NCI-H1092 treated with DMSO at 0.1 percent for 48 hours (cell line): ENCODE measurements around the gene EEF2.
A peak's percentile ranks its signal among the peaks of the same experiment; 100 is the strongest.
"Not testable (repeated sequence)": the region's sequence is repeated elsewhere in the genome, so short reads cannot be mapped to it uniquely, and the experiment has no call there.

Experiments
- DNase-seq: peaks from one replicate; lab custom pipeline; 2025; lab: John Stamatoyannopoulos, UW

Gene EEF2

DNA sequence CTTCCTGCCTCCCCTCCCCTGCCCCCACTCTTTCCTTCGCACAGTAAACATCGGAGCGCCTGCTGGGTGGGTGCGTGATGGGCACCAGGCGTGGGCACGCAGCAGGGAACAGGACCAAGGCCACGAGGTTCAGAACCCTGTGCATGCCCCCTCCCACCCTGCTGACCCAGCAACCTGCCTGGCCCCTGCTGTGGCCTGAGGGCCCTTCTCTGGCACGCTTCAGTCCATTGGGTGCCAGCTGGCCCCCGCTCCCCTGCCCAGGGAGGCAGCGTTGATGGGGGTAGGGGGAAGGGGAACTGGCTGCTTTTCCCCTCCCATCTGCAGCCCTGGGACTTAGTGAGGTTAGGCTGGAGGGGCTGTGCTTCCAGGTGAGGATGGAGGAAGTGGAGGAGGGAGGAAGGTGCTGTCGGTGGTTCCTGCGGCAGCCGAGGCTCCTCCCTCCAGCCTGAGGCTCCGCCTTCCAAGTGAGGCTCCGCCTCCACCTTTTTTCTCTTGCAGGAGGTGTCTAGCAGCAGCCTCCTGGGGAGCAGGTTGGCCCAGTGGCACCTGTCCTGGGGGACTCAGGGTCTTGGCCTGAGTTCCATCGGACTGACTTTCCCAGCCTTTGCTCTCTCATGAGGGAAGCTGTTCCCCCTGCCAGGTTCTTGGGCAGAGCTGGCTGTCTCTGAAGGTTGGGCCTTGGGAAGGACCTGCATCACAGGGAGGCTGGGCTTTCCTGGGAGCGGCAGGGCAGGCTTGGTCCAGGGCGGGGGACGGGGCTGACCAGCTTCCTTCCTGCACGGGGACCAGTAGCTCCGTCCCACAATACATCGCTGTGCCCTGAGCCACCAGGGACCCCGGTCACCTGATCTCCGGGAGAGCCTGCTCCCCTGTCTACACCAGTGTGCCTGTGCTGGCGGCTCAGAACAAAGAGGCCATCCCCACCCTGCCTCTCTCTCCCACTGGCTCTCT is 29.6 kb upstream of the EEF2 start:
- no peak for DNase-seq

DNA sequence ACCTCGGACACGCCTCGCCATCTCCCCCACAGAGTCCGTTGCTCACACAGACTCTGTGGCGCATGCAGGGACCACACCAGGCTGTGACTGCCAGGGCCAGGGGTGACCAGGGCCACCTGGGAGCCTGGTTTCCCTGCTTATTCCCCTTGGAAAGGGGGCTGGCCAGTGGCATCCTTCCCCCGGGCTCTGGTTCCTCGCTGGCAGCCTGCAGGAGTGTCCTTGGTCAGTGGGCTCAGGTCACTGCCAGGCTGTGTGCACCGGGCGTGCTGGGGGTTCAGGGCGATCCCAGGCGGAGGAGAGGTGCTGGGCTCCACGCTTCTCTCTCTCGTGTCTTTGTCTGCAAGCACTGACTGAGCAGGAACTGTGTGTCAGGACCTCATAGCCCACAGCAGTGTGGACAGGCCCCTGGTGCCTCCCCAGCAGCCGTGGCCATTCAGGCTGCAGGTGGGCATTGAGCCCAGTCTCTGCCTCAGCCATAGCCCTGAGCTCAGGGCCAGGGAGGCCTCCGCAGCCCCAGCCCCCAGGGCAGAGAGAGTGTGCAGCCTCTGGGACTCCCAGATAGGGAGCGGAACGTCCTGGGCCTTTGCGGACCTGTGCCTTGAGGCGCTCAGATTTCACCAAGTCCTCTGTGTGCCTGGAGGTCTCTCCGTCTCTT is 28.8 kb upstream of the EEF2 start:
- no peak for DNase-seq

DNA sequence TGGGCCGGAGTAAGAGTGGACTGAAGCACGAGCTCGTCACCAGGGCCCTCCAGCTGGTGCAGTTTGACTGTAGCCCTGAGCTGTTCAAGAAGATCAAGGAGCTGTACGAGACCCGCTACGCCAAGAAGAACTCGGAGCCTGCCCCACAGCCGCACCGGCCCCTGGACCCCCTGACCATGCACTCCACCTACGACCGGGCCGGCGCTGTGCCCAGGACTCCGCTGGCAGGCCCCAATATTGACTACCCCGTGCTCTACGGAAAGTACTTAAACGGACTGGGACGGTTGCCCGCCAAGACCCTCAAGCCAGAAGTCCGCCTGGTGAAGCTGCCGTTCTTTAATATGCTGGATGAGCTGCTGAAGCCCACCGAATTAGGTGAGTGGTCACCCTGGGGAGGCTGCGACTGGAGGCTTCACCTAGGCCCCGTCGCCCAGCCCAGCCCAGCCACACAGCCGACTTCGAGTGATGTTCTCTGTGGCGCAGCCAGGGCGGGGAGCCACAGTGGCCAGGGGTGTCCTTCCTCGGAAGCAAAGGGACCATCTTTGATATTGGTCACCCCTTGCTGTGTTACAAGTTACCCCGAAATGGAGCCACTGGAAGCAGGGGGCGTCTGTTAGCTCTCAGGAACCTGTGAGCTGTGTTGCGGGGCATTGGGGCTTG is 27.8 kb upstream of the EEF2 start:
- DNase-seq = no peak

DNA sequence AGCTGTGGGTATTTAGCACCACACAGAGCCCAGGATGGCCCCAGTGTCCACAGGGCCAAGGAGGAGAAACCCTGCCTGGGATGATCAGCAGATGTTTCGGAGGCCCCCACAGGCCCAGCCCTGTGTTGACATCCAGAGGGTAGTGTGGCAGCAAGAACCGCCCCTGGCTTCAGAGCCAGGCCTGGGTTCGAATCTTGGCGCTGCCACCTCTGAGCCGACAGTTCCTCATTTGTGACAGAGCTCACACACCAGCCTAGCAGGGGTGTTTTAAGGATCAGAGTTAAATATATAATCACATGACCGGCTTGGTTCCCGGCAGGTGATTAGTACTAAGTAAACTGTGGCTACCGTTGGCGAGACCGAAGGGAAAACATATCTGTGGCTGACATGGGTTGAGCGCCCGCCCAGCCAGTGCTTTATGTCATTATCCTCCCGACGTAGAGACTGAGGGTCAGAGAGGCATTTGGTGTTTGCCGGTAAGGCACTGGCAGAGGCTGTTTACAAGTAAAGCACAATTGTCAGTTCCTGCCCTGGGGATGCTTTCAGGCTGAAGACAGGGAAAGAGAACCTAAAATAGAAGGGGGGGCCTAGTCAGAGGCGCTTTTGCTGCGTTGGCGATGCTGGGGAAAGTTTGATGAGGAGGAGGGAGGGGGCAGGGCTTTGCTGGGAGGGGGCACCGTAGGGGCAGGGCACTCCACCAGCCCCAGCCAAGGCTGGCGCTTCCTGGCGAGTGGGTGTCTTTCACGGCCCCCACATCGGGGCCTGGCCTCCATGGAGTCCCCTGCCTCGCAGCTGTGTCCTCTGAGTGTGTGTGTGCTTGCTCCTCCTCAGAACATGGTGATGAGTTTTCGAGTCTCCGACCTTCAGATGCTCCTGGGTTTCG is 27.1 kb upstream of the EEF2 start:
- peak; percentile 3 for DNase-seq

DNA sequence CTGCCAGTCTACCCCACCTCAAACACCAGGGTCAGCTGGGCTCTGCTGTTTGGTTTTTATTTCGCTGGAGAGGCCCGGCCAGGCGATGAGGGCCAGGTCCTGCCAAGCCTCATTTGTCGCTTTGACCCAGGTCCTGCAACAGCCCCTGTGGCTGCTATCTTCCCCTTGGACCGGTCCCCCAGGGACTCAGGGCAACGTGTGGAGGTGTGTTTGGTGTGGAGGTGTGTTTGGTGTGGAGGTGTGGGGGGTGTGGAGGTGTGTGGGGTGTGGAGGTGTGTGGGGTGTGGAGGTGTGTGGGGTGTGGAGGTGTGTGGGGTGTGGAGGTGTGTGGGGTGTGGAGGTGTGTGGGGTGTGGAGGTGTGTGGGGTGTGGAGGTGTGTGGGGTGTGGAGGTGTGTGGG is 26.2 kb upstream of the EEF2 start:
- not testable (repeated sequence) for DNase-seq

DNA sequence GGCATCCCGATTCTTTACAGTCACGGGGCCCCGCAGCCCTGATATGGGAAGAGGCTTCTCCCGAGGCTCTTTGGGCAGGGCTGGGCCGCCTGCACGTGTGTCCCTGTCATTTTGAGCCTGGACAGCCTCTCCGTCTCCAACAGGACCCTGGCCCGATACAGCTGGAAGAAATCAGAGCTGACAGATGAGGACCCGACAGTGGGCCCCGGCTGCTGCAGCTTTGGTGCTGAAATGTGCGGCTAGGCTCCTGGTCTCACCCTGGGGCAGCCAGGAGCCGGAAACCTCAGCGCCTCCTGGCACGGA is 25.5 kb upstream of the EEF2 start:
- no peak for DNase-seq

DNA sequence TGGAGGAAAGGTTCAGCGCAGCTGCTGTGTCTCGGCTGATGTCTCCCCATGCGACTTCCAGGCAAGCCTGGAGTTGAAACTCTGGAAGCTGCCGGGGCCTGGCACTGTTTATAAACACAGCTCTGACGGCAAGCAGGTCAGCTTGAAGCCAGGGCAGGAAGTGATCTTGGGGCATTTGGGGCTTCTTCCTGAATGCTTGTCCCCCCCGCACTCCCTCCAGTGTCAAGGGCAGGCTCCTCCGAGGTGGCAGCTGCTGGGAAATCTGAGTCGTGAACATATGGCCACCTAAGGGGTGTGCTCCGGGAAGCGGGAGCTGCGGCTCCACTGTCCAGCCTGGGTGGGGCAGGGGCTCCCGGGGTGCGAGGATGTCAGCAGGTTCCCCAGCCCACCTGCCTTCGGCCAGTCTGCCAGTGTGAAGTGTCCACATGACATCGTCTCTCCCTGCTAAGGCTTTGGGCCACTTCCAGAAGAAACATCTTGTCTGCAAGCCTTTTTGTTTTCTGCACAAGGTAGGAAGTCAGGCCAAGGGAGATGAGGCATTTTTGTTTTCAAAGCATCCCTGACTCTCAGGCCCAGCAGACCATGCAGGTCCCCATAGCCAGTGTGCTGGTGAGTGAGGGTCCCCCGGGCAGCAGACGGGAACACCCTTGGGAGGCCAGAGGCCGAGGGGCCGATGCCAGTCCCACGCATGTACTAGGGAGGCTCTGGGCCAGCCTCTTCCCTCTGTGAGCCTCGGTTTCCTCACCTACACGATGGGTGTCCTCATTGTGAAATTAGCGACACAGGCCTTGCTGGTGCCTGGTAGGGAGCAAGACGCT is 24.9 kb upstream of the EEF2 start:
- no peak for DNase-seq

DNA sequence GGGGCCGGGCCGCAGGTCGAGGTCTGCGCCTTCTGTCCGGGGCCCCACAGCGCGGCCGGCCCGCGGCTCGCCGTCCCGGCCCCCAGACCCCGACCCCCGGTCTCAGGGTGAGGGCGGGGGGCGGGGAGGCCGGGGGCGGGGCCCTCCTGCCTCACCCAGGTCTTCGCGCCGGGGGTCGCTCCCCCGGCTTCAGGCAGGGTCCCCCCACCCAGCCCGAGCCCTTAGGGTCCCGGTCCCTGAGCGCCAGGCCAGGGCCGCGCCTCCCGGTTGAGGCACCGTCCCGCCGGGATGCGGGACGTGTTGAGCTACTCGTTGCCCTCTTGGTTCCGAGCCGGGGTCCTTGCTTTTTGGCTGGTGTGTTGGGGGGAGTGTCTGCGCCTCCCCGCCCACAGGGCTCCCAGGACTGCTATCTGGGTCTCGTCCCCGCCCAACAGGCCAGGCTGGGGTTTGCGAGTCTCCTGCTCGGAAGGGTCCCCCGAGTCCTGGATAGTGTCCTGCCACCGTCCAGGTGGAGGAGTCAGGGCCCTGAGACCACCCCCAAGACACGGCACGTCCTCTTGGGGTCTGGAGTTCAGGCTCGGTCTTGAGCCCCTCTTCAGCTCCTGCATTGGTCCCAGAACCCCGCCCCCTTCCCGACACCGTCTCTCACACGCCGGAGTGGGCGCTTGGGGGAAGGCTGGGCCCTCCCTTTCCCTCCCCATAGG is 22.7 kb upstream of the EEF2 start:
- DNase-seq = peak; percentile 1

DNA sequence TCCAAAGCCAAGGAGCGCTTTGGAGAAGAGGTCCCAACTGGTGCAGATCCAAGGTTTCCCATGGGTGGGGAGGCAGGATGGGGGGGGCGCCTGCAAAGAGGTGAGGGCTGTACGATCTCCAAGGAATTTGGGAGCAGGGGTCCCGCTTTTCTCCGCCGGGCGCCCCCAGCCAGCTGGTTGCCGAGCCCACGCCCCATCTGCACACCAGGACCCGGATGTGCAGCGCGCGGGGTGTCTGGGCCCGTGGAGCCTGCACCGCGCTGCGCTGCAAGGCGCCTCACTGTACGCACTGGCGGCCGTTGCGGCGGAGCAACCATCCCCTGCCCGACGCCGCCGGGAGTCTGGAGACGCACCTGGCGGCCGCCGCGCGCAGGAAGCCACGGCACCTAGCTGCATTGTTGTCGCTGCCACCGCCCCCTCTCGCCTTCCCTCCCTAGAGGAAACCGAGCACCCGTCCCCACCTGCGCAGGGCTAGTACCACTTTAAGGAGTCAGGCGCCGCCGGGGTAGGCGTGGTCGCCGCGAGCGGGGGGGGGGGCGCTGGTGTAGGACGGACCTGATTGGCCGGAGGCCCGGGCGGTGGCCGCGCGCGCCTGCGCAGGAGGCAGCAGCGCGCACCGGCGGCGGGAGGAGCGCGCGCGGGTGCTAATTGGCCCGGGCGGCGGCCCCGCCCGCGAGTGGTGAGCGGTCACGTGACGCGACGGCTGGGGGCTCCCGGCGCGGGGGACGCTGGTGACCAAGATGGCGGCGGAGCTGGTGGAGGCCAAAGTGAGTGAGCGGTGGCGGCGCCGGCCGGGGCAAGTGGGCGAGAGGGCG is 22.0 kb upstream of the EEF2 start, which contains the start of gene PIAS4:
Gene PIAS4, plus strand, starts transcription at position 716 of the 815 bp plus-strand sequence. Its CDS starts 25 bp downstream, at position 741.
- peak; percentile 93 for DNase-seq

DNA sequence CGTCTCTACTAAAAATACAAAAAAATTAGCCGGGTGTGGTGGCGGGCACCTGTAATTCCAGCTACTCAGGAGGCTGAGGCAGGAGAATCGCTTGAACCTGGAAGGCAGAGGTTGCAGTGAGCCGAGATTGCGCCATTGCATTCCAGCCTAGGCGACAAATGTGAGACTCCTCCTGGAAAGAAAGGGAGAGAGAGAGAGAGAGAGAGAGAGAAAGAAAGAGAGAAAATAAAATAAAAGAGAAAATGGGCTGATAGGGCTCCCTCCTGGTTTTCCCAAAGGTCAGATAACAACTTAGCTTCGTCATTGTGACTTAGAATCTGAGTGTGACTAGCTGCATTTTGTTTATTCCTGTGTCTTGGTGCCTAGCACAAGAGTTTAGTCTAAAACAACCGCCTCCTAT is 20.2 kb upstream of the EEF2 start:
- DNase-seq = not testable (repeated sequence)

DNA sequence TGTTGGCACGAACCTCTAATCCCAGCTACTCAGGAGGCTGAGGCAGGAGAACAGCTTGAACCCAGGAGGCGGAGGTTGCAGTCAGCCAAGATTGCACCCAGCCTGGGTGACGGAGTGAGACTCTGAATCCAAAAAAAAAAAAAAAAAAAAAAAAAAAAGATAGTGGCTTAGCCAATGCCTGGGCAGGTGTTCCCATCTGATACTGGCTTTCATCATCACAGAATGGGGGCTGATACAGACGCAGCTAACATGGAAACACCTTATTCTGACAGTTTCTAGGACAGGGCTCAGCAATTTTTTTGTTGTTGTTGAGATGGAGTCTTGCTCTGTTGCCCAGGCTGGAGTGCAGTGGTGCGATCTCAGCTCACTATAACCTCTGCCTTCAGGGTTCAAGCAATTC is 15.5 kb upstream of the EEF2 start:
- DNase-seq = not testable (repeated sequence)

DNA sequence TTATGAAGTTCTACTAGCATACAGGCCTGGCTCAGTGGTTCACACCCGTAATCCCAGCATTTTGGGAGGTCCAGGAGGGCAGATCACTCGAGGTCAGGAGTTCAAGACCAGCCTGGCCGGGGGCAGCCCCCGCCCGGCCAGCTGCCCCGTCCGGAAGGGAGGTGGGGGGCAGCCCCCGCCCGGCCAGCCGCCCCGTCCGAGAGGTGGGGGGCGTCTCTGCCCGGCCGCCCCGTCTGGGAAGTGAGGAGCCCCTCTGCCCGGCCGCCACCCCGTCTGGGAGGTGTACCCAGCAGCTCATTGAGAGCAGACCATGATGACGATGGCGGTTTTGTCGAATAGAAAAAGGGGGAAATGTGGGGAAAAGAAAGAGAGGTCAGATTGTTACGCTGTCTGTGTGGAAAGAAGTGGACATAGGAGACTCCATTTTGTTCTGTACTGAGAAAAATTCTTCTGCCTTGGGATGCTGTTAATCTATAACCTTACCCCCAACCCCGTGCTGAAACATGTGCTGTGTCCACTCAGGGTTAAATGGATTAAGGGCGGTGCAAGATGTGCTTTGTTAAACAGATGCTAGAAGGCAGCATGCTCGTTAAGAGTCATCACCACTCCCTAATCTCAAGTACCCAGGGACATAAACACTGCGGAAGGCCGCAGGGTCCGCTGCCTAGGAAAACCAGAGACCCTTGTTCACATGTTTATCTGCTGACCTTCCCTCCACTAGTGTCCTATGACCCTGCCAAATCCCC is 13.6 kb upstream of the EEF2 start:
- DNase-seq = not testable (repeated sequence)

DNA sequence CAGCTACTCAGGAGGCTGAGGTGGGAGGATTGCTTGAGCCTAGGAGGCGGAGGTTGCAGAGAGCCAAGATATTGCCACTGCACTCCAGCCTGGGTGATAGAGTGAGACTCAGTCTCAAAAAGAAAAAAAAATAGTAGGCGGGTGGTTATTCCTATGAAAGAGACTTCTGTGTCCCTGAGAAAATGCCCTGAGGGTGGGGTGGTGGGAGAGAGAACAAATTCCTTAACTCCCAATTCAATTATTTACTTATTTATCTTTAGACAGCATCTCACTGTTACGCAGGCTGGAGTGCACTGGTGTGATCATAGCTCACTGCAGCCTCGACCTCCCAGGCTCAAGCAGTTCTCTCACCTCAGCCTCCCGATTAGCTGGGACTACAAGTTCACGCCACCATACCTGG is 10.3 kb upstream of the EEF2 start:
- no peak for DNase-seq

DNA sequence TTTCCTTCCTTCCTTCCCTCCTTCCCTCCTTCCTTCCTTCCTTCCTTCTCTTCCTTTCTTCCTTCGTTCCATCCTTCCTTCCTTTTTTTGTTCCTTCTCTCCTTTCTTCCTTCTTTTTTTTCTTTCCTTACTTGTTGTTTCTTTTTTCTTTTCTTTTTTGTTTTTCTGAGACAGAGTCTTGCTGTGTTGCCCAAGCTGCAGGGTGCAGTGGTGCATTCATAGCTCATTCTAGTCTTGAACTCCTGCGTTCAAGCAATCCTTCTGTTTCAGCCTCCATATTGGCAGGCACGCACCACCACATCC is 5.5 kb upstream of the EEF2 start:
- DNase-seq = no peak

DNA sequence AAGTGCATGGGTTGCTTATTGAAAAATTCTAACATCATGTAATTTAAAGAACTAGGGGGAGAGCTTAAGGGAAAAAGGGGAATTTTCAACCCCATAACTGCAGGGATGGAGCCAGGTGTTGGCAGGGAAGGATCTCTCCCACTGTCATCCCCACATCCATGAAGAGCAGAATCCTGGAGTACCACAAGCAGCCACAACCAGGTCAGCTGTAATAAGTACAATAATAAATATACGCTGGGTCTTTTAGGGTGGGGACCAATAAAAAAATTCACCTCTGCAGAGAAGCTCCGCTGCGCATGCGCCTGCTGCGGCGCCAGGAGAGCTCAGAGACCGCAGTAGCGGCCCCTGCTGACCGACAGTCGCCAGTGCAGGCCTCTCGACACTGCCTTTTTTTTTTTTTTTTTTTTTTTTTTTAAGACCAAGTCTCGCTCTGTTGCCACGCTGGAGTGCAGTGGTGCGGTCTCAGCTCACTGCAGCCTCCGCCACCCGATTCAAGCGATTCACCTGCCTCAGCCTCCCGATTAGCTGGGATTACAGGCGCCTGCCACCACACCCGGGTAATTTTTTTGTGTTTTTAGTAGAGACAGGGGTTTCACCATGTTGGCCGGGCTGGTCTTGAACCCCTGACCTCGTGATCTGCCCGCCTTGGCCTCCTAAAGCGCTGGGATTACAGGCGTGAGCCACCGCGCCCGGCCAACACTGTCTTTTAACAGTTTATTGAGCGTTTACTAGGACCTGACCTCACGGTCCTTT is 2.5 kb upstream of the EEF2 start:
- DNase-seq = peak; percentile 88

DNA sequence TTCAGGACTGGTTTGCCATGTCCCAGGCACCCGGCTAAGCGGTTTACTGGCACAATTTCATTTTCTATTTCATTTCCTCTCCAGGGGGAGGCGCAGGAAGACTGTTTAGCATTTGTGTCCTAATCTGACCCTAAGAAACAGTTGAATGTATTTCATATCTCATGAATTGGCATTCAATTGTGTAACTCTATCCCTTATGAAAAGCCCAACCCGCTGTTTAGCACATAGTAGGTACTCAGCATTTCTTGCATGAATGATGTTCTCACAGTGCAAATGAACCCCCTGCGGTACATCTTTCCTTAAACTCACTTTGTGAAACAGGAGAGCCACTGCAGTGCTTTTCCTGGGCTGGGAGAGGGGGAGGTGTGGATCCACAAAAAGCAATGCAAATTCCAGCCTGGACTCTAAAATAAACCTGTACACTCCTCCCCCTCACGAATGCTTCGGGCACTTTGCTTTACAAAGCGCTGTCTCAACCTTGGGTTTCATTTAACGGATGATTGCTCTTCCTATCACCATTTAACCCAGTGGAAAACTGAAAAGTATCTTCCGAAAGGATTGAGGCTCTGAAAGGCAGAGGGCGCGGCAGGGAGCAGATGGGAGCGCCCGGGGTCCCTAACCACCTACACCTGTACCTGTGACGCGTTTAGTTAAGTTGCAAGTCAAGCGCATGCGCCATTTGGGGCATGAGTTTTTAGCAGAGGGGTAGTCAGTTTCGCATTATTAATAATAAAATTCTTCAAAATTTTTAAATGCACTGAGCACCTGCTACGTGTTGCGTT is 1.2 kb upstream of the EEF2 start:
- peak; percentile 79 for DNase-seq

DNA sequence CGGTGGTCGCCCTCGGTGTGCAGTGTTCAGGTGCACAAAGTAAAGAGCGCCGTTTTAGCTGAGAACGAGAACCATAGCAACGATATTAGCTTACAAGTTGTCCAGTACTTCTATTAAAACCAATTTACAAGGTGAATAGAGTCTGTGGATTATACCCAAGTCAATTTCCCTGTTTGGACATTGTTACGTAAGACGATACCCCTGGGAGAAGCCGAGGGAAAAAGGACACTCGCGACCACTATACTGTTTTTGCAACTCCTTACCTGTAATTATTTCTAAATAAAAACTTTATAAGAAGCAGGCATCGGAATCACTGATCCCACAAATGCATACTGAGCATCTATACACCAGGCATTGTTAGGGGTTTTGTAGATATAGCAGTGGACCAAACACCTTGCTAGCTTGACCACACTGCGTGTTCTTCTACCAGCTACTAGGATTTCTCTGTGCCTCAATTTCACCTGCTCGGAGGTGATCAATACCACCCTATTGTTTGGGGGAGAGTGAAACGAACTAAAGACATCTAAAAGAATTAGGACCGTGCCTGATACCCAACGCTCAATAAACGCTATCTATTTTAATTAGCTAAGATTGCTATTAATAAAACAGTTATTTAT is 488 bp upstream of the EEF2 start:
- DNase-seq = peak; percentile 66
